HUDEP-2 (cell line): Measurements from ENCODE around the gene SYNGAP1.
"Not testable (repeated sequence)": the region's sequence is repeated elsewhere in the genome, so short reads cannot be mapped to it uniquely, and the experiment has no call there.

Experiments
- DNase-seq, 76 experiments: peaks; one replicate each; lab custom pipeline; 2025; ENCODE audit not compliant: unreplicated experiment in 76 of 76; lab: John Stamatoyannopoulos, UW

Gene SYNGAP1

GRCh38 chr6:33458676-33459075, 38.8 kb downstream of the SYNGAP1 start:
- no peak for DNase-seq

GRCh38 chr6:33459226-33459625, 39.4 kb downstream of the SYNGAP1 start:
- no peak for DNase-seq

GRCh38 chr6:33466075-33466735, 46.3 kb downstream of the SYNGAP1 start:
- DNase-seq, result no peak

- DNase-seq, result no peak
Measured at GRCh38 chr6:33467091-33467490, 47.2 kb downstream of the SYNGAP1 start.

GRCh38 chr6:33469661-33470060, 49.8 kb downstream of the SYNGAP1 start:
- DNase-seq, result no peak

- no peak for DNase-seq
Measured at GRCh38 chr6:33477864-33478263, 58.0 kb downstream of the SYNGAP1 start.

GRCh38 chr6:33481192-33481591, 61.3 kb downstream of the SYNGAP1 start:
- peak in 1 of 76 experiments; percentile 5 for DNase-seq

GRCh38 chr6:33482620-33483019, 62.8 kb downstream of the SYNGAP1 start:
- not testable (repeated sequence) for DNase-seq

- DNase-seq, result no peak
Measured at GRCh38 chr6:33483678-33484077, 63.8 kb downstream of the SYNGAP1 start.

GRCh38 chr6:33484673-33485262, 64.9 kb downstream of the SYNGAP1 start:
- DNase-seq, result not testable (repeated sequence)

GRCh38 chr6:33485680-33486079, 65.8 kb downstream of the SYNGAP1 start:
- not testable (repeated sequence) for DNase-seq

GRCh38 chr6:33488339-33488738, 68.5 kb downstream of the SYNGAP1 start:
- DNase-seq, result peak in 49 of 76 experiments; percentile 15 to 78 (median 38)

- DNase-seq, result peak in 2 of 76 experiments; percentile 10 to 26
Measured at GRCh38 chr6:33490198-33490597, 70.3 kb downstream of the SYNGAP1 start.

- DNase-seq, result no peak
Measured at GRCh38 chr6:33490621-33491020, 70.8 kb downstream of the SYNGAP1 start.

- no peak for DNase-seq
Measured at GRCh38 chr6:33492093-33492492, 72.2 kb downstream of the SYNGAP1 start.

- no peak for DNase-seq
Measured at GRCh38 chr6:33497157-33497556, 77.3 kb downstream of the SYNGAP1 start.

GRCh38 chr6:33502486-33502885, 82.6 kb downstream of the SYNGAP1 start:
- no peak for DNase-seq

GRCh38 chr6:33504486-33504885, 84.6 kb downstream of the SYNGAP1 start:
- no peak for DNase-seq
